ENCODE measurements around the gene ROR1. TPM values are rescaled to one million over a fixed set of nuclear protein-coding genes. Genes with fewer than 3 reads are reported as not detected.

ROR1 gene
- total RNA-seq, 1 donor from 2014 or later: 12.3 TPM

- DNase-seq (ENCODE audit: low spot score): no peak
These were observed 154.6 kb downstream of the ROR1 start for GRCh38 chr1:63928186-63929105.

DNA sequence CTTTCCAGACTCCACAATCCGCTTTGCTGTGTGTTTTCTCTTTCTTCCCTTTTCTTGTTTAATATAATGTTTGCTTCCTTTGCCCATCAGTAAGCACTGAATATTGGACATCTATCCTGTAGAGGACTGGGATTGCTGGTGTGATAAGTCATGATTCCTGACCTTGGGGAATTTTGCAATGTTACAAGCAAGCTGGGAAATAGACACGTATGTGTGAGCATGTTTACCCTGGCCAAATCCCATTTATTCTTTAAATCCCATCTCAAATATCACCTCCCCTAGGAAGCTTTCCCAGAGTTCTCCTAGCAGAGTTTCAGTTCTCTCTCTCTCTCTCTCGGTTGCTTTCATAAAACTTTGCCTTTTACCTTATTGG lies 155.3 kb downstream of the ROR1 start:
- no peak for DNase-seq (ENCODE audit: low spot score)

DNA sequence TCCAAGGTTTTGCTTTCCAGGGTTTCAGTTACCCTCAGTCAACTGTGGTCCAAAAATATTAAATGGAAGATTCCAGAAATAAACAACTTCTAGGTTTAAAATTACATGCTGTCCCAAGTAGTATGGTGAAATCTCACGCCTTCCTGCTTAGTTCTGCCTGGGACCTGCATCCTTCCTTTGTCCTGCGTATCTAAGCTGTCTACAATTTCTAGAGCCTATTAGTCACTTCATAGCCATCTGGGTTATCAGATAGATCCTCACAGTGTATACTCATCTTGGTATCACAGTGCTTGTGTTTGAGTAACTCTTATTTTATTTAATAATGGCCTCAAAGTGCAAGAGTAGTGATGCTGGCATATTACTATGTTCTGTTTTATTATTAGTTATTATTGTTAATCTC lies 157.7 kb downstream of the ROR1 start:
- no peak for DNase-seq (ENCODE audit: low spot score)

GRCh38 chr1:63934697-63935096 lies 160.9 kb downstream of the ROR1 start:
- no peak for DNase-seq (ENCODE audit: low spot score)

DNA sequence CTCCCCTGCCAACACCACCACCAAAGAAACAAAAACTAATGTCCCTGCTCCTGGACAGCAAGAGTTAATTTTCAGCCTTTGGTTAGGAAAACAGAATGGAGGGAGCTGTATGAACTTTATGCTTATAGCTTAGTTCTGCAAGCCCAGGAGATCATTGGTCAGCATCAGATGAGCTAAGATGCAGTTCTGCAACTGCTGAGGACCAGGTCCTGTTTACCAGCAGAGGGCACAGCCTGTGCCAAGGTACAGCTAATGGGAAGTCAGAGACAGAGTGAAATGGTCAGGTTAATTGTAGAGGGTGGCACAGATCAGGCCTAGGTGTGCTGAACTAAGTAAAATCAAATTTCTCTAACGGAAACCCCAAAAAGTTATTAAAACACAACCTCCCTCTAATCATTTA lies 161.3 kb downstream of the ROR1 start:
- DNase-seq (ENCODE audit: low spot score): no peak

DNA sequence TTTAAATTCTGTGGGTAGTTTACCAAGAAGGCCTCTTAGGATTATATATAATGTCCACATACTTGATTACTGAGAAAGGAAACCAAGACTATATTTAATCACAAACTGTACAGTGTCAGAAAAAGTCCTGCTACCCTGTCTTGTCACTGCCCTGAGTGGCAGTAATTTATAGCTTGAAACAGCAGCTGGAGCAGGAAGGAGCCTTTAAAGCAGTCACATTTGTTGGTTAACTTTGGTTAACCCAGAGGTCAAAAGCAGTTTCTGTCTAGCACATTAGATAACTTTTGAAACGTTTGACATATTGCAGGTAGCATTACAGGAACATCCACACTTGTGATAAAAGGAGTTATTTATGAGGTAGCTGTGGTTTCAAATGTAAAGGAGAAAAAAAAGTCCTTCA lies 161.7 kb downstream of the ROR1 start:
- DNase-seq (ENCODE audit: low spot score): no peak

- no peak for DNase-seq (ENCODE audit: low spot score)
These were observed 162.5 kb downstream of the ROR1 start for GRCh38 chr1:63936276-63936675.

GRCh38 chr1:63936801-63937200 lies 163.0 kb downstream of the ROR1 start:
- no peak for DNase-seq (ENCODE audit: low spot score)

DNA sequence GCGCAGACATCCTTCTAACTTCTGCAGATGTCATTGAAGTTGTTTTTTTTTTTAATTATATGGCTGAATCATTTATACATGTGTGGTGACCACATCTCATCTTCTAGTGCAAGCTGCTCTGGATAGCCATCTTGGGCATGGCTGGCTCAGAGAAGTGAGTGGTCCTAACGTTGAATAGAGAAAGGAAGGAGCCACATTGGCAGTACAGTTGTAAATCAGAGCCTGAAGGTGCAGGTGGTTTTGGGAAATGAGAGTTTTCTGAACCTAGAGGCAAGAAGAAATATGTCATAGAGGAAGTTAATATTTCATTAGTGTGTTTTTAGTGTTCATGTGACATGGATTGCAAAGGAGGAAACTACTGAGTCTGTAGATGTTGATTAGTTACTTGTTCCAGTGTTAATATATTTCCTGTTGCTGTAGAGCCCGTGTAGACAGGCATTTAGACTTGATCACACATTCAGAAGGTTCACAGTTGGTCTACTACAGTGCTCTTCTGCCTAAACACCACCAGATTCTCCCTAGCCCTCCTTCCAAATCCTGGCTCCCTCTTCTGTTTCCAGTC lies 163.7 kb downstream of the ROR1 start:
- no peak for DNase-seq (ENCODE audit: low spot score)

- DNase-seq (ENCODE audit: low spot score): no peak
These were observed 166.6 kb downstream of the ROR1 start for GRCh38 chr1:63940440-63940839.

GRCh38 chr1:63943393-63943792 lies 169.6 kb downstream of the ROR1 start:
- DNase-seq (ENCODE audit: low spot score): no peak

GRCh38 chr1:63945943-63946342 lies 172.1 kb downstream of the ROR1 start:
- no peak for DNase-seq (ENCODE audit: low spot score)

- no peak for DNase-seq (ENCODE audit: low spot score)
These were observed 173.2 kb downstream of the ROR1 start for GRCh38 chr1:63946866-63947491.

DNA sequence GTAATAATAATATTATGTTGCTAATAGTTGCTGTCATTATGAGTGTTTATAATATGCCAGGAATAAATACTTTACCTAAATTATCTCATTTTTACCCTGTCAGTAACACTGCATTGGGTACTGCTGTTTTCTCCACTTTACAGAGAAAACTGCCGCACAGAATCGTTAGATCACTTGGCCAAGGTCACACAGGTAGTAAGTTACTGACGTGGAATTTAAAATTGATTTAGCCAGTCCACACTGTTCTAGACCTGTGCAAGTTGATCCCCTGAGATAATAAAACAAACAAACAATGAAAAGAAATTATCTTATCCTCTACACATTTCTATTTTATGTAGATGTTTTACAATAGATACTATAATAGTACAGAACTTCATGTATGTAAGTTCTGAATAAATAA lies 174.1 kb downstream of the ROR1 start:
- DNase-seq (ENCODE audit: low spot score): no peak

DNA sequence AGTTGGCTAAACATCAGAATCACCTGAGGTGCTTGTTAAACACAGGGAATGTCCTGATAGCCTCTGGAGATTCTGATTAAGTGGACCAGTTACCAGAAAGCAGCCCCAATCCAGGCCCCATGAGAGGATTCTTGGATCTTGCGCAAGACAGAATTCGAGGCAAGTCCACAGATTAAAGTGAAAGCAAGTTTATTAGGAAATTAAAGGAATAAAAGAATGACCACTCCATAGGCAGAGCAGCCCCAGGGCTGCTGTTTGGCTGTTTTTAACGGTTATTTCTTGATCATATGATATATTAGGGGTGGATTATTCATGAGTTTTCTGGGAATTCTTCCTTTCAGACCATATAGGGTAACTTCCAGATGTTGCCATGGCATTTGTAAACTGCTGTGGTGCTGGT lies 176.2 kb downstream of the ROR1 start:
- DNase-seq (ENCODE audit: low spot score): no peak

DNA sequence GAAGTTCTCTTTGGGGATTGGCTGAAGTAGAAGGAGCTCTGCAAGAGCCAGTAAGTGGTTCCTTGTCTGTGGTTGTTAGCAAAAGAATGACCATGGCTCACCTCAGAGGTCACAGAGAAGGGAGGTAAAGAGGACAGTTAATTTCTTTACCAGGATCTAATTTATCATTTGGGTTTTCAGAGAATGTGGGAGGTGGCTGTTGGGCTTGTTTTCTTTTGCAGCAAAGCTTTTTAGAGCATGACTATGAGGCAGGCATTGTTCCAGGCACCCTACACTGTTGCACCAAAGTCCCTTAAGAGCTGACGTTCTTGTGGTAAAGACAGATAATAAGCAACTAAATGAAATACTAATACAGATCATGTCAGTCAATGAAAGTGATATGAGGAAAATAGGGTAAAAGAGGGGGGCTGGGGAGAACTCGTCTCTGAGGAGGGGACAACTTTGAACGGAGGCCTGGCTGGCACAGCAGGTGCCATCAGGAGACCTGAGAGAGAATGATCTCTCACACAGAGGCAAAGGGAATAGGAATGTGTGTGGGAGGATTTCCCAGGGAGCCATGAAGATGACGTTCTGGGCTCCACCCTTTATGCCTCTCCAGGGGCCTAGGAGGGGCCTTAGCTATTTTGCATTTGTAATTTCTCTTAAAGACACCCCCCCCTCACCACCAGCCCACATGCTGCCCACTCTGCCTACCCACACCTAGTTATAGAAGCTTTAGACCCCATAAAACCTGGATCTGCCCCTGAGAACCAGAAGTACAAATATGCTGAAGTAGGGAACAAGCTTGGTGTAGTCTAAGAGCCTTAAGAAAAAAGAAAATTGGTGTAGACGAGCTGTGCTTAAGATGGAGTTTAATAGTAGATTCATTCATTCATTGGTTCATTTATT lies 177.5 kb downstream of the ROR1 start:
- no peak for DNase-seq (ENCODE audit: low spot score)

DNA sequence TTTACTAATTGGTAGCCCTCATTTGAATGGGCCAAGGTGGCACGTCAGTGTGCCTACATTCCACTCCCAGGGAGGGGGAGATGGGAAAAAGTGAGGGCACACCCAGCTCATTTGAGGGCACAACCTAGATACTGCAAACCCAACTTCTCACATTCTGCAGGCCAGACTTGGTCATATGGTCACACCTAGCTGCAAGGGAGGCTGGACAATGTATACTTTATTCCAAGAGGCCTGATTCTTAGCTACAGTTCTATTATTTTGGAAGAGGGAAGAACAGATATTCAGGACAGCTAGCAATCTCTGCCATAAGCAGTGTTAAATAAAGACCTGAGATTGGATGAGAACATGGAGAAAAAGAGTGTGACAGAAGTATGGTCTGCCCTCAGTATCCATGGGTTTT lies 180.4 kb downstream of the ROR1 start:
- DNase-seq (ENCODE audit: low spot score): no peak

DNA sequence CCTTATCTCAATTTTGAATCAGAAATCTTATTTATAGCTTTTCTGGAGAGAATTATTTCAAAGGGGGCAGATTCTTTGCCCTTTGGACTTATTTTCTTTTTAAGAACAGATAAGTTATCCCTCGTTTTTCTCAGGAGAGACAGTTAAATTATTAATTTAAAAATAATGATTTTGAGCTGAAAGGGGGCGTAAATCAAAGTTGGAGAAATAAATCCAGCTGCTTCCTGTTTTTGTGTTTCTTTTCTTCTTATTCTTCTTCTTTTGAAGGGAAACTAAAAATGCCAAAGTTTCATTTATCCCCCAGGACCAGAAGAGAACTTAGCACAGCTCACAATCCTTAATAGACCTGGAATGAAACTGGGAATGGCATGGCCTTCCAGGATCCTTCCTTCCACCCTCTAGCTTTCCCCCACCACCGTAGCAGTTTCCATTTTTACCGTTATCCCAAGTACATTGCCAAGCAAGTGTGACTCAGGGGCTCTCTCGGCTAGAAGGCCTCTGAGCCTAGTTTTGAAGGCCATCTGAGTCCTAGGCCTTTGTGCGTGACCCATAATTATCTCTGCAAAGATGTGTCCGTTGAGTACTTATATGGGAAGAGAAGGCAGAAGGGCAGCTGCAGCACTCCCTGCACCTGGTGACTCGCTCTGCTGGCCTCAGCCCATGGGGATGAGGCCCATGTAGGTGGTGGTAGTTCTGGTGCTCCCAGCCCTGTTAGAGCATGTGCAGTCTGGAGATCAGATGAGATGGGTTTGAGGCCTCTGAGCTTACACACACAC lies 181.7 kb downstream of the ROR1 start:
- no peak for DNase-seq (ENCODE audit: low spot score)

DNA sequence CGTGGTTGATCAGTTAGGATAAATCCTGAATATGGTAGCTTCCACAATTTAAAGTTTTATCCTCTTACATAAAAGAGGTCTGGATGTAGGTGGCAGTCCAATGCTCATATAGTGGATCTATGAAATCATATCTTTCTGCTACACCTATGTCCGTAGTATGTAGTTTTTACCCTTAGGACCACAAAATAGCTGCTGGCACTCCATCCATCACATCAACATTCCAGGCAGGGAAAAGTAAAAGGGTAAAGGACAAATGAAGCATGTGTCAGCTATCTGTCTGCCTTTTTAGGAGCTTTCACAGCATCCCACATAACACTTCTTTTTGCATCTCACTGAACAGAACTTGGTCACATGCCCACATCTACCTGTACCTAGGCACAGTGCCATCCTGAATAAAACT lies 184.7 kb downstream of the ROR1 start:
- DNase-seq (ENCODE audit: low spot score): no peak

DNA sequence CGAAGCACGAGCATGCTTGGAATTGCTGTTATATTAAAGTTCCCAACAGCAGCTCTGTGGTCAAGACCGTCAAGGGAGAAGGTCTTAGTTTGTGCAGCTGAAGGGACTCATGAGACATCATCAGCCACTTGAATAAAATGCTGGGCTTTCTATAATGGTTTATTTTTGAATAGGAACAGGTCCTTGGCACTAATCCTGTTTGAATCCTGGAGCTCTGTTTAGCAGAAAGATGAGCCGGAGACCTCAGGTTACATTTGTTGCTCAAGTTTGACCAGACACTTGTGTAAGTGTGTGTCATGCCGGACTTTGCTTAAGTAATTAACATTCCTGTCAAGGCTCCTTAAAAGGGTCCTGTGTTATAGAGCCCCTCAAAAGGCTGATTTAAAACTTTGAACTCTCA lies 186.5 kb downstream of the ROR1 start:
- DNase-seq (ENCODE audit: low spot score): no peak

GRCh38 chr1:63966016-63966415 lies 192.2 kb downstream of the ROR1 start:
- DNase-seq (ENCODE audit: low spot score): no peak
